ENCODE data around the gene WFS1. TPM values are rescaled to one million over a fixed set of nuclear protein-coding genes. Genes with fewer than 3 reads are reported as not detected.

Gene WFS1
- polyA plus RNA-seq, 4 donors: 24.5 to 32.7 (median 27.8) TPM

DNA sequence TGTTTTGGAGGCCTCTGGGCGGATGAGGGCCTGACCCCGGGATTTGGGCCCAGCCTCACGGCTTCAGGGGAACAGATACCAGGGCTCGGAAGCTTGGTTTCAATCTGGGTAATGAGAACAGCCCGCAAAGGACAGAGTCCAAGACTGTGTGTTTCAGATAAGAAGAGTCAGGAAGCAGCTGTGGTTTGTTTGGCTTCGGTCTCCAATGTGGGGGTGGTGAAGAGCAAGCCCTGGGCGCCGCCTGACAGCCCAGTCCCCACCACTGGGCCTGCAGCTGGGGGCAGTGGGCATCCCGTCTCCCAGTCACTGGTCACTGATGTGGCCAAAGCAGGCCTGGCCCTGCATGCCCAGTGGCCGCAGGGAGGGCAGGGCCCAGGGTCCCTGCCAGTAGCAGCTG is 9.1 kb downstream of the WFS1 start:
- DNase-seq (ENCODE audit: low read depth in 4 of 4, low spot score in 2 of 4): no peak

DNA sequence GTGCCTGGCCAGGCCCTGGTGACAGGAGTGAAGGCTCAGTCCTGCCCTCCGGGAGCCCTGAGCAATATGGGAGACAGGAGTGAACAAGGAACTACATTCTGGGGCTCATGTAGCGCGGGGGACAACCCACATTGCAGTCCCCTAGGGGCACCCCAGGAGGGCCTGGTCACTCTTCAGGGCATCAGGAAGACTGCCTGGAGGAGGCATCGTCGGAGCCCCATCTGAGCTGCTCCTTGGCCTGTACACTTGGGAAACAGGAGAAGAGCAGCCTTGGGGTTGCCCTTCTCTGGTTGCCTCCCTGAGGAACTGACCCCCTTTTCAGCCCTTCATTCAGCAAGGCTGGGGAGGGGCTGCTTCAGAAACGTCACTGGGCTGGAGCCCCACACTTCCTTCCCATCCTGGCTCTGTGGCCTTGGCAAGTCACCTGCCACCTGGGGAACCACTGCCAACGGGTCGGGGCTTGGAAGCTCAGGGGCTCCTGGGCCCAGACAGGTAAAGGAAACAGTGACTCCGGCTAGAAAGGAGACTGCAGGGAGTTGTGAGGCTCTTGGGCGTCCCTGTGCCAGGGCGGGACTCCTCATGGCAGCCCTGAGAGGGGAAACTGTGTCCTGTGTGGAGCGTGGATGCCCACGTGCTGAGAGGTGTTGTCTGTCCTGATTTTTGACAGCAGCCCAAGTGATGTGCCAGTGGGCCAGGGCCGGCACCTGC is 10.1 kb downstream of the WFS1 start:
- DNase-seq (ENCODE audit: low read depth in 4 of 4, low spot score in 2 of 4): no peak

DNA sequence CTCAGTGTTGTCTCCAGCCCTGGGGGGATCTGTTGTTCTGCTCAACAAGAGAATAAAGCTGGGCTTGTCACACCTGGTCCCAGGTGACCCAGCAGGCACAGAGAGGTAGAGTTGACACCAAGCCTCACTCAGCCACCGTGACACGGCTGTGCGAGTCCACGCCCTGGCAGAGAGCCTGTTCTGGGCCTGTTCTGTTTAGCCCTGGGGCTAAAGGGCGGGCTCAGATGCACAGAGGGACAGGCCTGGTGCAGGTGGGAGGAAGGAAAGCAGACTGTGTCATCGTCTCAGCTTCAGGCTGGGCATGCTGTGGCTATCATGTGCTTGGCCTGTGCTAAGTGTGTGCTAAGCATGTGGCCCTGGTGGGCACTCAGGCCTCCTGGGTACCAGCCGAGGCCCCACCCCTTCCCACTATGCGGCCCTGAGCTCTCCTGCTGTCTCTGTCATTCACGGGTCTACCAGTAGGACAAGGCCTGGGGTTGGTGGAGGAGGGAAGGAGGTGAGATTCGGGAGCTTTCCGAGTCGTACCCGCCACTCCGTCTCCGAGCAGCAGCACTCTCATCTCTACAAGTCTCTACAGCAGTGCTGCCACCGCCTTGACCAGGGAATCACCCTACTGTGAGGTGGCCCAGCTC is 10.8 kb downstream of the WFS1 start:
- DNase-seq (ENCODE audit: low read depth in 4 of 4, low spot score in 2 of 4): no peak

DNA sequence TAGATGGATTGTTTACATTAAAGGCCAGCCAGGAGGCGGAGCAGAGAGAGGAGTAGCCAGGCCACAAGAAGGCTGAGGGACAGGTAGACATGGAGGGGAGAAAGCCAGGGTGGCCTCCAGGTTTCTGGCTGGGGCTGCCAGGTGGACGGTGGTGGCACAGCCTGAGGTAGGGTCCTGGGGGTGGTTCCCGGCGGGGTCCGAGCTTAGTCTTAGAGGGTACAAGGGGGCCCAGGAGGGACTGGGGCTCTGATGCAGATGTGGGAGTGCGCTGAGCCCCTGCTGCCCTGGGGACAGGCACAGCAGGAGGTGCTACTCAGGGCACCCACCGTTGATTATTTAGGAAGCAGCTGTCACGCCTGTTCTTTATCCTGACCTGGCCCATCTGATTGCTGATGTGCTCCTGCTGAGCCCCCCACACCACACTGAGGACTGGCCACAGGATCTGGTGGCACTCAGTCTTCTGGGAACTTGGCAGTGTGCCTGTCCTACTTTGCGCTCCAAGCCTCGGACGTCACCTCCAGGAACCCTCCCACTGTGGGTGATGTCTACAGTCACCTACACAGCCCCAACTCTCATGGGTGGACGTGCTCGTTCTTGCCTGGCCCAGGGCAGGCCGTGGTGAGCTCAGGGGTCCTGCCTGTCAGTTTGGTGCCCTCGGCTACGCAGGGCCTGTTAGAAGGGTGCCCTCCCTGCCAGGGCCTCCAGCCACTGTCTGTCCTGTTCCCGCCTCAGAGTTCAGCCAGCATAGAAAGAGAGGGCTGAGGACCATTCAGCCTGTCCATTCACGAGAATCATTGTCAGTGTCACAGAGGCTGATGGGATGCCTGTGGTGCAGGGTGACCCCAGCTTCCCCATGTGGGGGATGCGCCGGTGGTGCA is 12.0 kb downstream of the WFS1 start:
- DNase-seq (ENCODE audit: low read depth in 4 of 4, low spot score in 2 of 4): no peak

DNA sequence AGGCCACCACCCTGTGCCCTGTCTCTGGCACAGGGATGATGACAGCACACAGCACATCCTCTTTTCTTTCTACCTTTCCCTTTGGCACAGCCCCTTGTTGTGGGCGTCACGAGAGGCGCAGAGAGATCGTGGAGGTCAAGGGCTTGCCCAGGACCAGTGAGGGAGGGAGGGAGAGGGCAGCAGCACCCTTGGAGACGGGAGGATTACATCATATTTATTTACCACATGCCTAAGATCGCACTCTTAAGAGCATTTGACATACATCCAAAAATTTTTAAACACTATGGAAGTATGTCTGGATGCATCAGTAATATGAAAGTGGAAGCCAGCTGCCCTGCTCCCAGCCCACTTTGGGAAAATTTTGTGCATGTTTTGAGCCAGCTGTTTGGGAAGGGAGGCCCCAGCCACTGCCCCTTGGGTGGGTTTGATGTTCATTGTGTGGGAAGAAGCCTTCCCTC is 12.7 kb downstream of the WFS1 start:
- DNase-seq (ENCODE audit: low read depth in 4 of 4, low spot score in 2 of 4): no peak

DNA sequence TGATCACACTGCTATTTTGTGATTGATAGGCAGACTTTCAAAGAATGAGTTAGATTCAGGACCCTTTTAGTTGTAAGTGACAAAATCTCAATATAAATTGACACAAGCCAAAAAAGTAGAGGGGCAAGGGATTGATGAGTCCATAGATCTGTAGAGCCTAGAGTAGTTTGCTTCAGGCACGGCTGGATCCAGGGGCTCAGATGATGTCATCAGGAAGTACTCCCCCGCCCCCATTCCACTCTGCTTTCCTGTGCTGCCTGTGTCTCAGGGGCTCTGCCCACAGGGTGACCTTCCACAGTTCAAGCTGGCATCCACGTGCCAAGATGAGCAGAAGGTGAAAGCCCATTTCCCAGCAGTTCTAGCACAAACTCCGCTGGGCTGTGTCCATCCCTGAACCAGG is 13.6 kb downstream of the WFS1 start:
- DNase-seq (ENCODE audit: low read depth in 4 of 4, low spot score in 2 of 4): no peak

DNA sequence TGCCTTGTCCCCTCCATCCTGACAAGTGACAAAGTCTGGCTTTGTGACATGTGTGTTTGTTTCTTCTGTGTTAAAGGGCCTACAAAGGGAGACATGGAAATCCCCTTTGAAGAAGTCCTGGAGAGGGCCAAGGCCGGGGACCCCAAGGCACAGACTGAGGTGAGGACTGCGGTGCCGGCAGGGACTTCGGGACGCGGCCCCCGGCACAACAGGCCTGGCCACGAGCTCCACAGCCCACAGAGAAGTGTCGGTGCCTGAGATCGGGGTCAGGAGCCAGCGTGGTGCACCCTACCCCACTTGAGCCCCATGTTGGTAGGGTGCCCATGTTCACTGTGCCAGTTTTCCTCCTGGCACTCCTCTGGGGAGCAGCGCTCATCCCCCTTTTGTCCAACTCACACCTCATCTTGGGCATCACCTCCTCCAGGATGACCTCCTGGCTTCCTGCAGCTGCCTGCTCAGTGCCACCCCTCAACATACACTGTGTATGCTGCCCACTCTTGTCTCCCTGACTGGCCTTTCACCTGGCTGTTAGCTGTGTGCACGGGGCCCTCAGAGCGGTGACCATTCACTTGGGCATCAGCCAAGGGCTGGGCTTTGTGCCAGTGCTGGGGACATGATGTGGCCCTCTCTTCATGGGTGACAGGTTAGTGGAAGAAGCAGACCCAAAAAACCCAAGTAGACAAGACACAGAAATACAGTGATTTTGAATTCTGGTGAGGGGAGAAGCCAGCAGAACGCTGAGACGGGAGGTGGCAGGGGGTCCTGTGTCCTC is 17.6 kb downstream of the WFS1 start:
- DNase-seq (ENCODE audit: low read depth in 4 of 4, low spot score in 2 of 4): no peak

DNA sequence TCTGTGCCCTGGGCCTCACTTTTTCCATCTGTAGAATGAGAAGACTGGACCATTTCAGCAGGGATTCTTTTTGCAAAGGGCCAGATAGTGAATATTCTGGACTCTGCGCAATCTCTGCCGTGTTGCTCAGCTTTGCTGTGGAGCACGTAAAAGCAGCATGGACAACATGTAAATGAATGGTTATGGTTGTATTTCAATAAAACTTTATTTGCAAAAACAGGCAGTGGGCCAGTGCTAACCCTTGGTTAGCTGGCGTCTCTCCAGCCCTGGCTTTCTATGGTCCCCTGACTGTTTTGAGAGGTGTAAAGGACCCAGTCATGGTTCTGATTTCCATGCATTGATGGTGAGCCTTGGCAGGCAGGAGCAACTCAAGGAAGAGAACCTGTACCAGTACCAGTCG is 18.7 kb downstream of the WFS1 start:
- no peak for DNase-seq (ENCODE audit: low read depth in 4 of 4, low spot score in 2 of 4)

DNA sequence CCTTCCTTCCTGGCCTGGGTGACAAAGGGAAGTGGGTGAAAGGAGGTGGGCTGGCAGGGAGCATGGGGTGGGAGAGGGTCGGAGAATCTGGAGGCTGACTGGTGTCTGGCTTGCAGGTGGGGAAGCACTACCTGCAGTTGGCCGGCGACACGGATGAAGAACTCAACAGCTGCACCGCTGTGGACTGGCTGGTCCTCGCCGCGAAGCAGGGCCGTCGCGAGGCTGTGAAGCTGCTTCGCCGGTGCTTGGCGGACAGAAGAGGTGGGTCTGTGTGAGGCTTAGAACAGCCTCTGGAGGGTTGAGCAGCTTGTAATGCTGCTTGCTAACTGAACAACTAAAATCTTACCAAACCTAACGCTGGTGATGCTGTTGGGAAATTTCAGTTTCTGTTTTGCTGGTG is 19.2 kb downstream of the WFS1 start:
- no peak for DNase-seq (ENCODE audit: low read depth in 4 of 4, low spot score in 2 of 4)

DNA sequence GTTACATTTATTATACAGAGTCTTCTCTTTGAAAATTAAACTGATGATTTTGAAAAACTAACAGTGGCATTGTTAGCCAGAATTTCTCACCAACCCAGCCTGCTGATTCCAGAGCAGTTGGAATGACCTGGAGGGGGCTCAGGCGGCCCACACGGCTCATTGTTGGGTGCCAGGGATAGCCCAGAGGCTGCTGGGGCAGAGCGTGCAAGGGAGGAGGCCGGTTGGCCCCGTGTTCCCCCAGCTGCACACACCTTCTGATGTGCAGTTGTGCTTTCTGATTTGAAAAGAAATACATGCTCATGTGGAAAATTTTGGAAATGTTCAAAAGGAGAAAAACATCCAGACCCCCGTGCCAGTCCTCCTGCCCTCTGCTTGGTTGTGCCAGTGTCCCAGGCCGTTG is 20.6 kb downstream of the WFS1 start:
- DNase-seq (ENCODE audit: low read depth in 4 of 4, low spot score in 2 of 4): no peak

DNA sequence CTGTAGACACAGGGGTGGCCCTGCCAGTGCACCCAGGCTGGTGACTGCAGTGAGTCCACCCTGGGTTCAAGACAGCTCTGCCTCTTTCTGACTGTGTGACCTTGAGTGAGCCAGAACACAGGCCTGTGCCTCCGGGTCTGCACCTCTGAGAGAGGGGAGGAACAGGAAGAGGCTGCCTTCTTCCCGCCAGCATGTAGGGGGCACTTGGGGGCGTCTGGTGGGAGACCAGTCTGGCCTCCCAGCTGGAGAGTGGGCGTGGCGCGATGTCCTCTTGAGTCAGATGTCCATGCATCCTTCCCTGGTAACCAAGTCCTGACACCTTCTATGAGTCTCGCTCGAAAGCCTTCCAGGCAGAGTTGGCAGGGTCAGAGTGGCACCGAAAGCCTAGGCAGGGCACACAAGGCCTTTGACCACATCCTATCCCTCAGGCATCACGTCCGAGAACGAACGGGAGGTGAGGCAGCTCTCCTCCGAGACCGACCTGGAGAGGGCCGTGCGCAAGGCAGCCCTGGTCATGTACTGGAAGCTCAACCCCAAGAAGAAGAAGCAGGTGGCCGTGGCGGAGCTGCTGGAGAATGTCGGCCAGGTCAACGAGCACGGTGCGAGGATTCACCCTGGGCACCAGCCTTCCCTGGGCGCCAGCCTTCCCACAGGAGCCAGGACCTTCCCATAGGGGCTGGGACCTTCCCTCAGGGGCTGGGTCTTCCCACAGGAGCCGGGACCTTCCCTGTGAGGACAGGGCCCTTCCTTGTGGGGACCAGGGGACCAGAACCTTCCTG is 21.3 kb downstream of the WFS1 start:
- DNase-seq (ENCODE audit: low read depth in 4 of 4, low spot score in 2 of 4): no peak

DNA sequence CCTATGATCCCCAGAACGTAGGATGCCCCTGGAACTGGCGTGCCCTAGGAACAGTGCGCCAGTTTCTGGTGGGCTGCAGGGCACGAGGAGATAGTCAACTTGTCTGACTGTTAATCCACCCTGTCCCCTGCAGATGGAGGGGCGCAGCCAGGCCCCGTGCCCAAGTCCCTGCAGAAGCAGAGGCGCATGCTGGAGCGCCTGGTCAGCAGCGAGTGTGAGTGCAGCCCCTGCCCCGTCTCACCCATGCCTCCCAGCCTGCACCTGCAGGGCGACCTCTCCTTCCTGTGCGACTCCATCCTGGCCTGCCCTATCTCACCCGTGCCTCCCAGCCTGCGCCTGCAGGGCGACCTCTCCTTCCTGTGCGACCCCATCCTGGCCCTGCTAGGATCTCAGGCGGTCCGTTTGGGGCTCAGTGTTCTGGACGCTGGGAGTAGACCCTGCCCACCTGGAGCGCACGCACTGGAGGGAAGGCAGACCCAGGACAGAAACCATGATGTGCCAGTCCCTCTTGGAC is 22.2 kb downstream of the WFS1 start:
- no peak for DNase-seq (ENCODE audit: low read depth in 4 of 4, low spot score in 2 of 4)

DNA sequence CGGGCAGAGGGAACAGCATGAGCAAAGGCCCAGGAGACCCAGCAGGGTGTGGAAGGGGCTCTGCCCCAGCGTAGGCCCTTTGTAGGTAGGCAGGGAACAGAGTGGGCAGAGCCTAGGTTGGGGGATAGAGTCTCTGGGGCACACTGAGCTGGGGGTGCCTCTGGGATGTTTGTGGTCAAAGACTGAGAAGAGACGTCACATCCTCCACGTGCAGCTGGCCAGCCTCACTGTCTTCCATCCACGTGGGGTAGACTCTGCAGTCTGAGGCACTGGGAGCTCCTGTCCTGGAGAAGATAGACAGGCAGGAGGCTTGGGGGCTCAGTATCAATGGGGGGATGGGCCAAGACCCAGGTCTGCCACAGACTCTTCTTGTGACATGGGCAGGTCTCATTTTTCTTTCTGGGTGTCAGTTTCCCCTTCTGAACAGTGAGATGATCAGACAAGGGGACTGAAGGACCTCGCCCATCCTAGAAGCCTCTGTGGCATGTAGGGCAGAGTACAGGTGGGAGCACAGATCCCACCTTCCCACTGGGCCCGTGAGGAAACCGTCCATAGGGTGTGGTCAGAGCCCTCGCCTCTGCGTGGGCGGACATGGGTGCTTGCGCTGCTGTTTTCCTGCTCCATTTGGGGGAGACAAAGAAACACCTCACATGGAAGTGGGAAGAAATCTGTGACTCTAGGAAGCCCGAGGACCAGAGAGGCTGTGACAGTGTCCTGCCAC is 22.9 kb downstream of the WFS1 start:
- no peak for DNase-seq (ENCODE audit: low read depth in 4 of 4, low spot score in 2 of 4)

DNA sequence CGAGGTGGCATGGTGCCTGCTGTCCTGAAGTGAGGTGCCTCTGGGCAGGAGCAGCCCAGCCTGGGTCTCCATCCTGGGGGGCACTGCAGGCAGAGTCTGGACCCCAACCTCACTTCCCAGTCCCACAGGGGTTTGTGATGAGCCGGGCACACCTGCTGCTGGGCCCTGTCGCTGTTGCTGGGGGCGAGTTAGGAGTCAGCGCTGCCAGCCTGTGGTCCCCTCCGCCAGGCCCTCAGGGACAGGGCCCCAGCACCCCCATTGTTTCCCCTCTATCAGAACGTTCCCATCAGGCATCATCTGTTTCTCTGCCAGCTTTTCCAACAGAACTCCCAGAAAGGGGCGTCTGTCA is 23.4 kb downstream of the WFS1 start:
- no peak for DNase-seq (ENCODE audit: low read depth in 4 of 4, low spot score in 2 of 4)

DNA sequence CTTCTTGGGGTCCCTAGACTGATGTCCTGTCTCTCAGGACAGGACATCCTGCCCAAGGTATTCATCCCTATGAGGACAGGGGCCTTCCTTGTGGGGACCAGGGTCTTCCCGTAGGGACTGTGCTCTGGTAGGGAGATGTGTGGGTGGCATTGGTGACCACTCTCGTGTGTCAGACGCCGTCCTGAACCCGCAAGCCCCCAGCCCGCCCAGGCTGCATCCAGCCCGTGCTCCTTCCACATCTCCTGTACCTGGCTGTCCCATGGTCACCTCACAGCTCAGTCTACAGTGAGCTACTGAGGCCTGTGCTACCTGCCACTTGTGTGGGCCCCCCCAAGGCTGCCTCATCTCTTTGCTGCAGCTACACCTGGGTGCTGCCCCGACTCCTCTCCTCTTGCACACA is 24.0 kb downstream of the WFS1 start:
- no peak for DNase-seq (ENCODE audit: low read depth in 4 of 4, low spot score in 2 of 4)

DNA sequence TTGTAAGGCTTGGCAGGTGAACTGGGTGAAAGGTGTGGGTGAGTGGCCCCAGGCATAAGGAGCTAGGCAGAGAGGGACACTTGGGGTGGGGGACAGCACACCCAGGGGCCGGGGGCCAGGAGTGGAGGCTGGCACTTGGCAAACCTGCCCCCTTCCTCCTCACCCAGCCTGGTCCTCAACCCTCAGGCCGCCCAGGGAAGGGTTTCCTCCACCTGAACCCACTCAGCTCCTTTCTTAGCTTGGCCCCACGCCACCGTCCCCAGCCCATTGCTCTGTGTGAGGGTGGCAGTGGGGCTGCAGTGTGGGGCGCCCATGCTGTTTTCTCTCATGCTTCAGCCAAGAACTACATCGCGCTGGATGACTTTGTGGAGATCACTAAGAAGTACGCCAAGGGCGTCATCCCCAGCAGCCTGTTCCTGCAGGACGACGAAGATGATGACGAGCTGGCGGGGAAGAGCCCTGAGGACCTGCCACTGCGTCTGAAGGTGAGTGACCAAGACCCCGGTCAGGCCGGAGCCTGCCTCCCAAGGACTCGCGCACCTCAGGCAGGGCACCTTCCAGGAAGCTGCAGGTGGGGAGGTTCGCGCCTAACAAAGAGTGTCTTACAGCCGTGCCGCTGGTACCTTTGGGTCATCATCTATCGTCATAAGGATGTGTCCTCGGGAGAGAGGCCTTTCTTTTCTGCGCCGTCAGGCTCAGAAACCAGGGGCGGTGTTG is 25.2 kb downstream of the WFS1 start:
- DNase-seq (ENCODE audit: low read depth in 4 of 4, low spot score in 2 of 4): no peak

DNA sequence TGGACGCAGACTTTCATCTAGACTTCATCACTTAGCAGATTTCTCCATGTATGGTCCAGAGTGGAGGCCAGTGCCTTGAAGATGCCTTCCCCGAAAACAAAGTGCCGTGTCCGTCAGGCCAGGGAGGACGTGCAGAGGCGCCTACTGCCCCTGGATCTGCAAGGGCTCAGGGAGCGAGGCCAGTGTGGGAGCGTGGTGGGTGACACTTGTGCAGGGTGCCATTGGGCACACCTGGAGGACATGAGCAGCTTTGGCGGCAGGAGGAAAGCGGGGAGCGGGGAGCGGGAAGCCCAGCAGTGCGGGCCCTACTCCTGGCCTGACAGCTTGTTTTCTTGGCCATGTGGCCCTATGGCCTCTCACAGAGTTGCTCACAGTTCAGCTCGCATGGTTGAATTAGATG is 25.8 kb downstream of the WFS1 start:
- no peak for DNase-seq (ENCODE audit: low read depth in 4 of 4, low spot score in 2 of 4)

DNA sequence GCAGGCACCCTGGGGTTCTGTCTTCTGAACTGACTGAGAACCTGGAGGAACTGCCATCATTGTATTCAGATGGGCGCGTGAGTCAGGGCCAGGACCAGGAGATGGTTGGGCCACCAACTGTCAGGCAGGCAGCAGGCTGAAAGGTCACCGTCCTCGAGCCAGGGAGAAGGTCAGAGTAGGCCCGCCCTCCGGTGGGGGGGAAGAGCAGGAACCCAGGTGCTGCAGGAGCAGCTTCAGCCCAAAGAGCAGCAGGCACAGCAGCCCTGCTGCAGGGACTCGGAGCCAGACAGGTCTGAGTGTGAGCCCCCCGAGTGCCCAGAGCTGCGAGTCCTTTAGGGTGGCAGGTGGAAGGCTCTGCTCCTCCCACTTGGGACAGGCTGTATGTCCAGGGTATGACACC is 26.4 kb downstream of the WFS1 start:
- DNase-seq (ENCODE audit: low read depth in 4 of 4, low spot score in 2 of 4): no peak
